HG02763 (cell line): ENCODE measurements around the gene SEC14L5.
"Not testable (repeated sequence)": the region's sequence is repeated elsewhere in the genome, so short reads cannot be mapped to it uniquely, and the experiment has no call there.

Experiments used
- ATAC-seq: cut with Tn5 transposase; IDR thresholded peaks from one replicate; pipeline ENCODE4 v1.9.1; 2021; ENCODE audit warnings: mild to moderate bottlenecking, moderate library complexity; ENCODE audit not compliant: unreplicated experiment

Gene SEC14L5

GRCh38 chr16:4929619-4930018, 28.5 kb upstream of the SEC14L5 start:
- ATAC-seq = not testable (repeated sequence)

GRCh38 chr16:4931381-4931780, 26.7 kb upstream of the SEC14L5 start:
- ATAC-seq = no peak

- no peak for ATAC-seq
These were observed 24.7 kb upstream of the SEC14L5 start for GRCh38 chr16:4933433-4933832.

- ATAC-seq = no peak
These were observed 24.2 kb upstream of the SEC14L5 start for GRCh38 chr16:4933871-4934395.

- no peak for ATAC-seq
These were observed 23.5 kb upstream of the SEC14L5 start for GRCh38 chr16:4934591-4934990.

GRCh38 chr16:4935241-4935855, 22.8 kb upstream of the SEC14L5 start:
- ATAC-seq = no peak

- ATAC-seq = no peak
These were observed 21.7 kb upstream of the SEC14L5 start for GRCh38 chr16:4936181-4936990.

- no peak for ATAC-seq
These were observed 20.9 kb upstream of the SEC14L5 start, which contains the start of gene PPL for GRCh38 chr16:4936991-4937781. PPL (minus strand) TSS chr16:4937148; CDS start chr16:4937045, 103 bp downstream.

GRCh38 chr16:4937782-4938682, 20.1 kb upstream of the SEC14L5 start:
- no peak for ATAC-seq

GRCh38 chr16:4938683-4939030, 19.5 kb upstream of the SEC14L5 start:
- ATAC-seq = no peak

GRCh38 chr16:4940719-4941118, 17.4 kb upstream of the SEC14L5 start:
- ATAC-seq = no peak

GRCh38 chr16:4942481-4942880, 15.6 kb upstream of the SEC14L5 start:
- no peak for ATAC-seq

- no peak for ATAC-seq
These were observed 13.5 kb upstream of the SEC14L5 start for GRCh38 chr16:4944333-4945281.

- ATAC-seq = no peak
These were observed 12.3 kb upstream of the SEC14L5 start for GRCh38 chr16:4945560-4946502.

- no peak for ATAC-seq
These were observed 11.2 kb upstream of the SEC14L5 start for GRCh38 chr16:4946917-4947316.

GRCh38 chr16:4947722-4948503, 10.2 kb upstream of the SEC14L5 start:
- ATAC-seq = no peak
